Erythroblast (primary cell): ENCODE measurements around the gene WHRN.

Experiments
- GATA1 ChIP-seq: IDR thresholded peaks from 2 replicates; pipeline ENCODE4 v1.6.1; 2011; ENCODE audit warnings: low read depth, mild to moderate bottlenecking, control low read depth, low read length, moderate library complexity
- POLR2A ChIP-seq: IDR thresholded peaks from 2 replicates; pipeline ENCODE4 v1.6.1; 2011; ENCODE audit warnings: mild to moderate bottlenecking, low read length

DNA sequence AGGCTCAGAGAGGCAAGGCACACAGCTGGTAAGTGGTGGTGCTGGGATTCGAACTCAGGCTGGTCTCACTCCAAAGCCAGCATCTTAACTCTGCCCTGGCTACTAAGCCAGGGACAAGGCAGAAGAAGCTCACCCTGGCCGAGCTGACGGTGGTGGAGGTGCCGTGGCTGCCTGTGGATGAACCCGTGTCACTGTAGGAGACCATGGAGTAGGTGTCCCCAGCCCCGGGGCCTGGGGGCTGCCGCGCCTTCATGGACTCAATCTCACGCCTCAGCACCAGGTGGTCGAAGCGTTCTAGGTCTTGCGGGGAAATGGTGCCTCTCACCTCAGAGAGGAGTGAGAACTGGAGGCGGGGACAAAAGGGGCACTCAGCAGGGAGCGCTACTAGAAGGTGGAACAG lies 82.1 kb downstream of the WHRN start:
- TF ChIP-seq POLR2A (no peak), GATA1 (no peak)
